SK-MEL-5 (cell line): ENCODE measurements around the gene XBP1. TPM values are rescaled to one million over a fixed set of nuclear protein-coding genes. Genes with fewer than 3 reads are reported as not detected.
A peak's percentile ranks its signal among the peaks of the same experiment; 100 is the strongest.
"Not testable (repeated sequence)": the region's sequence is repeated elsewhere in the genome, so short reads cannot be mapped to it uniquely, and the experiment has no call there.

Source experiments
- DNase-seq: peaks from one replicate; pipeline ENCODE4 v3.0.0-alpha.2; 2016; ENCODE audit warnings: low read depth, low spot score
- in situ Hi-C: cut with HindIII; loops from 2 replicates; pipeline ENCODE4 v1.10.0; 2016; ENCODE audit warnings: low sequenced_read_pairs, high pct_unique_total_duplicates, low pct_unique_long_range_greater_than_20kb
- total RNA-seq: library from RNA; depleted of rRNA; stranded (reverse); fragments of >200 nt; shearing (Covaris generic); gene quantifications from 2 replicates; pipeline ENCODE4 v1.2.3, GENCODE V29; 2014

Gene XBP1
- total RNA-seq, 1 experiment from 2014 or later = 286 TPM

DNA sequence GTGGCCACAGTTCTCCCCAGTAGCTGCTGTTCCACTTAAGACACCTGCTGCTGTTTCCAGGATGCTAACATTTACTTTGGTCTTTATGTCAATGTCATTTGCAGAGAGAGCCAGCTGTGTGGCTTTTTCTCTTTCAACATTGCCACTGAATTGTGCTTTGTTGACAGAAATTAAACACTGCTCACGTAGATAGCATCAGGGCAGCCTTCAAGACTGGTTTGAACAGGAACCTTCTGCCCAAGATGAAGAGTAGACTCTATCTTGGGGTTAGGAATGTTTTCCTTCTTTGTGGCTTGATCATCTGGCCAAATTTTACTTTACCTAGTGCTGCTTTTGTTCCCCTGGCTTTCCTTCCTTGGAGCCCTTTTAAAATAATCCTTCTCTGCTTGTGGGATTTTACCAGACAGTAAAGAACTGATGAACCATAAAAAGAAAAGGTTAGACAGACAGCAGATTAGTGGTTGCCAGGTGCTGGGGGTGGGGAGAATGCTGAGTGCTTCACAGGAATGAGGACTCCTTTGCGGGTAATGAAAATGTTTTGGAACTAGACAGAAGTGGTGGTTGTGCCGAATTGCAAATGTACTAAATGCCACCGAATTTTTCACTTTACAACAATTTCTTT, 22.7 kb upstream of the XBP1 start:
- in situ Hi-C loops = no loop called here
- DNase-seq = no peak

DNA sequence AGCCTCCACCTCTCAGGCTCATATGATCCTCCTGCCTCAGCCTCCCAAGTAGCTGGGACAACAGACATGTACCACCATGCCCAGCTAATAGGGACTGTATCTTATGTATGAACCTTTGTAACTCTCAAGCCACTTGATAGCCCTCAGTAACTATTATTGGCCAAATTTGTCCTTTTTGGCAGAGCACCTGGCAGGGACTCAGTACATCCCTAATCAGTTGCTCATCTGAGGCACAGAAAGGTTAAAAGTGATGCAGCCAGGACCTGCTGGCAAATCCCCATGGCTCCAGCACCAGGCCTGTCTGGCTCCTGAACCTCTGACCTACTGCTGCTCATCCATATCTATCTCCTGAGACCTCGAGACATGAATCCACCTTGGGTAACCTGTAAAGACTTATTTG, 21.1 kb upstream of the XBP1 start:
- in situ Hi-C loops = no loop called here
- DNase-seq = no peak

DNA sequence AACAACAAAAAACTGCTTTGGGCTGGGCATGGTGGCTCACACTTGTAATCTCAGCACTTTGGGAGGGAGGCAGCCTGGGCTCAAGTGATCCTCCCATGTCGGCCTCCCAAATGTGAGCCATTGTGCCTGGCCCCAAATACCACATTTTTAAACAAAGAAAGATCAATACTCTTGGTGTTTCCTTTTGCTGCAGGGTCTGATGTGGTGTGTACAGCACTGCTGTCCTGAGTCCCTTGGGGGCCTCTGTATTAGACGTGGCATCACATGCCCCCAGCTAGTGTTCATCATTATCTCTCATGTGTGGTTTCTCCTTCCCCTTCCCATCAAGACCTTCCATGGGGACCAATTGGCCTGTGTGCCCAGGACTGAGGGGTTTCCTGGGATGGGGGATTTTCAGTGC, 20.5 kb upstream of the XBP1 start:
- no peak for DNase-seq
- in situ Hi-C loops = no loop called here

DNA sequence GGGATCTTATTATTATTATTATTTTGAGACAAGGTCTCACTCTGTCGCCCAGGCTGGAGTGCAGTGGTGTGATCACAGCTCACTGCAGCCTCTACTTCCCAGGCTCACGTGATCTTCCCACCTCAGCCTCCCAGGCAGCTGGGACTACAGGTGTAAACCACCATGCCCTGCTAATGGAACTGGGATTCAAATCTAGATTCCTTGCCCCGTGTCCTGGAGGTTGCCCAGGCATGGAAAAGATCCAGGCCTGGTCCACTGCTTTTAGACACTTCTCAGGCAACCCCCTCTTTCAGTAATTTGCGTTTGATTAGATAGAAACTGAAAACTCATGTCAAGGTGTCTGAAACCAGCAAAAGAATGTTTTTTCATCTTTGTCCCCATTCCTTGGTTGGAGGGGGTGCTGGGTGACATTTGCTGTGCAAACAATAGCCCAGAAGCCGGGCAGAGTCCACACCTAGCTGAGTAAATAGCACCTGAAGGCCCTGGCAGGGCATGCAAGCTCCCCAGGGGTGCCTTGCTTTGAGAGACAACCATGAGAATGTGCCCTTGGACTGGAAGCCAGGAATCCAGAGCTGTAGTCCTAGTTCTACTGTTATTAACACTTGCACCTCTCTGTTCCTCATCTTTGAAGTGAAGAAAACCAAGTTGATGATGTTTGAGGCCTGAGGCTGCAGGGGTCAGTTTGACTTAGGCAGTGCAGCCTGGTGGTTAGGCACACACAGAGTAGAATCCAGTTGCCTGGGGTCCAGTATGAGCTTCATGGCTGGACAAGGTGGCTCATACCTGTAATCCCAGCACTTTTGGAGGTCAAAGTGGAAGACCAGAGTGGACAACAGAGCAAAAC, 19.1 kb upstream of the XBP1 start:
- in situ Hi-C loops = no loop called here
- DNase-seq = no peak

DNA sequence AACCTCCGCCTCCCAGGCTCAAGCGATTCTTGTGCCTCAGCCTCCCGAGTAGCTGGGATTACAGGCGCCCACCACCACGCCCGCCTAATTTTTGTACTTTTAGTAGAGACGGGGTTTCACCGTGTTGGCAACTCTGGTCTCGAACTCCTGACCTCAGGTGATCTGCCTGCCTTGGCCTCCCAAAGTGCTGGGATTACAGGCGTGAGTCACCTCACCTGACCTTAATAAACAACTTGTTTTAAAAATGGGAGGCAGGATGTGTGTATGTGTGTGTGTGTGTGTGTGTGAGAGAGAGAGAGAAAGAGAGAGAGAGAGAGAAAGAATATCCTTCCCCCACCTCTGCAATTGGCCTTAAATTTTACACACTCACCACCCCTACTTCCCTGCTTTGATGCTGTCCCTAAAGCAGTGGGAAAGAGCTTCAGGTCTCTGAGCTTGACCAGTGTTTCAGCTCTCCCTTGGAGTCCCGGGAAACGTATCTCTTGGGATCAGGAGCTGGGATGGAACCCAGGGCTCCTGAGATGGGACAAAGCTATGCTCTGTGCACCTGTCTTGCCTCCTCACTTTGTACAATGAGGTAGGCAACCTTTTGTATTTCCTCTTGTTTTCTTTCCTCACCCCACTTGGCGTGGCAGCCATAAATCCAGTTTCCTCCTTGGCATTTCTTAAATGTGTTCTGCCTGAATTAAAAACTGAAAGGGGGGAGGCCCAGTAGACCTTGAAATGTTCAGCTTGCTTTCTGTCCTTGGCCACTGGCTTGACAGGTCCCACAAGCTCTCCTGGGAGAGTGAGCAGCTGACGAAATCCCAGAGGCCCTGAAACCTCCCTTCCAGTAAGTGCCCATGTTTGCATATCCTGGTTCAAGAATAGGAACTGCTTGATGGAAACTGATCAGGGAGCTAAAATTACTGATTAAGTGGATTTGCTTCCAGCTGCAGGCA, 17.8 kb upstream of the XBP1 start:
- in situ Hi-C loops = no loop called here
- DNase-seq = no peak

DNA sequence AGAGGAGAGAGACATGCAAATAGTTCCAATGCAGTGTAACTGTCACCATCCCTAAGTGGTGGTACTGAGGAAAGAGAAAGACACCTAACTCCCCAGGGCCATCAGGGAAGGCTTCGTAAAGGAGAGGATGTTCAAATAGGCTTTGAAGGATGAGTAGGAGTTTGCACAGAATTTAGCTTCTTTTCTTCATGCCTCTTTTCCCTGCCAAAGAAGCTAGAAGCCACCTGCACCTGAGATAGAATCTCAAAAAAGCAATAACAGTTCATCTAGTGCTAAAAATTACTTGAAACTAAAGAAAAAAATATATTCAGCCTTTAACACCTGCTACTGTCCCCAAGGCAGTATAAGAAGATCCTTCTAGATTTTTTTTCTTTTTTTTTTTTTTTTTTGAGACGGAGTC, 16.7 kb upstream of the XBP1 start:
- in situ Hi-C loops = no loop called here
- DNase-seq = no peak

DNA sequence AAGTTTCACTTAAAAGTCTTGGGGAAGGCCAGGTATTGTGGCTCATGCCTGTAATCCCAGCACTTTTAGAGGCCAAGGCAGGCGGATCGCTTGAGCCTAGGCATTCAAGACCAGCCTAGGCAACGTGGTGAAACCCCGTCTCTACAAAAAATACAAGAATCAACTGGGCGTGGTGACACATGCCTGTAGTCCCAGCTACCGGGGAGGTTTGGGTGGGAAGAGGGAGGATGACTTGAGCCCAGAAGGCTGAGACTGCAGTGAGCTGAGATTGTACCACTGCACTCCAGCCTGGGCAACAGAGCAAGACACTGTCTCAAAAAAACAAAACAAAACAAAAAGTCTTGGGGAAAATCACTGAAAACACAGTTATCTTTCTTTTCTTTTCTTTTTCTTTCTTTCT, 15.4 kb upstream of the XBP1 start:
- DNase-seq = no peak
- in situ Hi-C loops = no loop called here

DNA sequence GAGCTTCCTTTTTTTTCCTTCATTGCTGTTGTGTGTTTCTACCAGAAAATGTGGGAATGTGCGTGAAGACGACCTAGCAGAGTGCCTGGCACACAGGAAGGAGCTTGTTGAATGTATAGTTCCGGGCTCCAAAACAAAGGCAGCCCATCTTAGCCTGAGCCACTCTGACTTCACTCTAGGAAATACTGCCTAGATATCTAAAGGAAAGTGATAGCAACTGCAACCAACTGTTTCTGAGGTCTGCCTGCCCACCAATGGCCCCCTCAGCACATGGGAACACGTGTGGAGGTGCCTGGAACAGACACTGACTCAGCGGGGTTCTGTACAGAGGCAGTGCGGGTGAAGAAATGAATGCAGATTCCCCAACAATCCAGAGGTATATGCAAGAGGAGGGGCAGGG, 14.7 kb upstream of the XBP1 start:
- no peak for DNase-seq
- in situ Hi-C loops = no loop called here

DNA sequence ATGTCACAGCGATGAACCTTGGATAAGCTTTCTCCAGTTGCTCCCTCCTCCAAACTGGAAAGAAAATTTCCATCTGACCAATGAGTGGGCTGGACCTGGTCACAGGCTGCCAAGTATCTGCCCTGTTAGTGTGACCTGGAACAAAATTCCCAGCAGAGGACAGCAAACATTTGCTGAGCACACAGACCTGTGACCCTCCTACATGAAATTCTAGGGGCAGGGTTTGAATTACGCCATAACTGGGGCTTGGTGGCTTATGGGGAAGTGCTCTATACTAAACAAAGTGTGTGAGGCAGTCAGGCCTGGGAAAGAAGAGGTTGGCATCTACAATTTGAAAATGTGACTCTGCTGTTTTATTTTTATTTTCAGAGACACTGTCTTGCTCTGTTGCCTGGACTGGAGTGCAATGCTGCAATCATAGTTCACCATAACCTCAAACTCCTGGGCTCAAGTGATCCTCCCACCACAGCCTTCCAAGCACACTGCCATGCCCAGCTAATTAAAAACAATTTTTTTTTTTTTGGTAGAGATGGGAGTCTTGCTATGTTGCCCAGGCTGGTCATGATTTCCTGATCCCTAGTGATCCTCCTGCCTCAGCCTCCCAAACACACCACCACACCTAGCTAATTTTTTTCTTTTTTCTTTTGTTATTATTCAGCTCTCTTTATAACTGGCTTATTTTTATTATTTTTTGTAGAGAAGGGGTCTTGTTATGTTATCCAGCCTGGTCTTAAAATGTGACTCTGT, 13.6 kb upstream of the XBP1 start:
- in situ Hi-C loops = no loop called here

DNA sequence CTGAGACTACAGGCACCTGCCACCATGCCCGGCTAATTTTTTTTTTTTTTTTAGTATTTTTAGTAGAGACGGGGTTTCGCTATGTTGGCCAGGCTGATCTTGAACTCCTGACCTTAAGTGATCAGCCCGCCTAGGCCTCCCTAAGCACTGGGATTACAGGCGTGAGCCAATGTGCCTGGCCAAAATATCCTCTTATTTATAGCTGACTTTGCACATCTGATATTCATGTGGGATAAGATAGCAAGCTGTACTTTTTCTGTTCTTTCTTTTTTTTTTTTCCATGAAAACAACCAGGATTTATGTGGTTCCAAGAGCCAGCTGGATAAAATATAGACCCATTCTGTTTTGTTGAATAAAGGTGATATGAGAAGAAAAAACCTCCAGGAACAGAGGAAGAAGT, 12.1 kb upstream of the XBP1 start:
- in situ Hi-C loops = no loop called here
- no peak for DNase-seq

More for the DNA sequence above, 13.6 kb upstream of the XBP1 start:
- no peak for DNase-seq

DNA sequence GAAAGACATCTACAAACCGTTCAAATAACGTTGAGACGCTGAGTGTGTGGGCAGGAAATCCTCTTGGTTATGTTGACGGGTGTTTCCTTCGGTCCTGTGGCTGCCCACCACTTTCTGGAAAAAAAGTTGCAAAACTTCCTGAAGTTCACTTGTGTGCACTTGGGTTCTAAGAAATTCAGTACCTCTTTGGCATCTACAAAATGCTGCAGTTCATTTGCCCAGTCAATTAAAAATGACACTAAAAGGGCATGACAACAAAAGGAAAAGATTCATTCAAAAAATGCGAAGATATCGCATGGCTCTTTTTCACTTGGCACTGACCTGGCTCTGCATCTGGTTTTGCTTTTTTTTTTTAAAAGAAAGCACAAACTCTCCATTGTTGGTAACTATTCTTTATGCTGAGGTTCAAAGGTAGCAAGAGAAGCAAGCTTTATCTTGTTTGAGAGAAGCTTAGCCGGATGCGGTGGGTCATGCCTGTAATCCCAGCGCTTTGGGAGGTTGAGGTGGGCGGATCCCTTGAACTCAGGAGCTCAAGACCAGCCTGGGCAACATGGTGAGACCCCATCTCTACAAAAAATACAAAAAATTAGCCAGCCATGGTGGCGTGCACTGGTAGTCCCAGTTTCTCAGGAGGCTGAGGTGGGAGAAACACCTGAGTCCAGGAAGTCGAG, 10.6 kb upstream of the XBP1 start:
- DNase-seq = no peak
- in situ Hi-C loops = no loop called here

DNA sequence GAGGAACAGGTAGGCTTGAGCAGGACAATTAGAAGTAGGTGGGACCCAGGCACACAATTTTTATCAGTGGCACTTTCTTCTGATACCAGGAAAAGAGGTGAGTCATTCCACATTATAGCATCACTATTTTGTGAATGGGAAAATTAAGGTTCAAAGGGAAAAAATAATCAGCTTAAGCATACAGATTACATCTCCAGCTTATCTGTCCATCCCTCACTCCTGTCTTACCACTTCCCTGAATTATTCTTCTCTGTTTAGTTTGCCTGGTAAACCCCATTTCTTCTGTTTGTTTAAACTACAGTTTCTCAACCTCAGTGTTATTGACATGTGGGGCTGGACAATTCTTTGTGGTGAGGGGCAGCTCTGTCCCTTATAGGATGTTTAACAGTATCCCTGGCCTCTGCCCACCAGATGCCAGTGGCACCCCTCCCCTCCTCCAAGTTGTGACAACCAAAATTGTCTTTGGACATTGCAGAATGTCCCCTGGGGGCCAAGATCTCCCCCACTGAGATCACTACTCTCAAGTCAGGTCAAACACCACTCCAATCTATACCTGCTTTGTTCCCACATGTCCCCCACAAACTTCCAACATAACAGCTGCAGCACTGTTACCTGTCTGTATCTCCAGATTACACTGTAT, 8.5 kb upstream of the XBP1 start:
- no peak for DNase-seq
- in situ Hi-C loops = no loop called here

DNA sequence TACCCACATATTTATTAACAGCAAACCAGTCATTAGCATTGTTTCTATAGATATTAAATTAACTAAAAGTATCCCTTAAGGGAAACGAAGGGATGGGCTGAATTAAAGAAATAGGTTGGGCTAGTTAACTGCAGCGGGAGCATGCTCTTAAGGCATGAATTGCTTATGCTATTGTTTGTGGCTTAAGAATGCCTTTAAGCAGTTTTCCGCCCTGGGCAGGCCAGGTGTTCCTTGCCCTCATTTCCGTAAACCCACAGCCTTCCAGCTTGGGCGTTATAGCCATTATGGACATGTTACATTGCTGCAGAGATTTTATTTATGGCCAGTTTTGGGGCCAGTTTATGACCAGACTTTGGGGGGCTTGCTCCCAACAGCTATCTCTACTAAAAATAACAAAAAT, 5.1 kb upstream of the XBP1 start:
- DNase-seq, in situ Hi-C loops: not testable (repeated sequence)

DNA sequence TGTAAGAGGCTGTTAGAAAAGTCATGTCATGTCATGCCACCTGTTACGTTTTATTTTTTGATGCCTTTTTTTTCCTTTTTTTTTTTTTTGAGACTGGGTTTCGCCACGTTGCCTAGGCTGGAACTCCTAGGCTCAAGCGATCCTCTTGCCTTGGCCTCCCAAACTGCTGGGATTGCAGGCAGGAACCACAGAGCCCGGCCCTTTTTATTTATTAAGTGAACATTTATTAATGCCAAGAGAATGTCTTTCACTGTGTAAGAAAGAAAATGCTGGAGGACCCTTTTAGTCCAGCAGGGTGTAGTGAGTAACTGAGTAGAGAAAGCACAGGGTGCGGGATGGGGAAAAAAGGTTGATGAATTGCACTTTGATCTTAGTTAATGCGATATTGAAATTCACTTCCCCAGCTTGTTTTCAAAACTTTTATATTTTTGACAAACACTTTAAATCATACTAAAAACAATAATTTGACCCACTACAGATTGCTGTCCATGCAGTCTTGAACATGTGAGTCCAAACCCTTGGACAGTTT, 2.3 kb upstream of the XBP1 start:
- DNase-seq = no peak
- in situ Hi-C loops = no loop called here

DNA sequence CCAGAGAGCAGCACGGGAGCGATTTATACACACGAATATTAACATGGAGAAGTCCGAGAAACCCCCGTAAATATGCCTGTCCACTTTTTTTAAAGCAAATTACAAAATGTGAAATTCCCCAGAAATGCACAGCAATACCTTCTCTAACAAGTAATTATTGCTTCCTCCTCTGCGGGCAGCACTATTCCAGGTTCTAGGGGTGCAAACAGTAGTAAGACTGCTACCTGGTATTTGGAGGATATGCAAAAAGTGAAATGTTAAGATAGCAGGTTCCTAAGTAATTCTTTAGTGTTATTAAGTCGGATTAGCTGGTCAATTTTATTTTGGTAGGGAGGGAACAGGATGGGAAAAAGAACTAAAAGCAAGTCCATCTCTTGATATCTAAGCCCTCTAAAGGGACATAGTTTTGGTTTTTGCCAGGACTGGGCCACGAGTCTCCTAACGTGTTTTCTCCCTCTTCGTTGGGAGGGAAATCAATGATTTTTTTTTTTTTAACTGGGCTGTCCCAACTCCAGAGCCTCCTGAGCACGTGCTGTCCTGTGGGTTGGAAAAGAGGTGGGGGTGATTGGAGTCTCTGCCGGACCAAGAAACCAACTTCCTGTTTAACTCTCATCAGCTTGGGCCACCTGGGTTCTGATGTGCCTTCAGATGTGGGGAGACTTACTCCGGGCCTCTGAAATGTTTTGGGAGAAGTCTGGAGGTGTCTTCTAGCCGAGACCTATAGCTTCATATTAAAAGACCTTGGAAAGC, 1.7 kb upstream of the XBP1 start:
- peak; percentile 27 for DNase-seq
- in situ Hi-C loops = no loop called here
